RPMI7951 (cell line): ENCODE data around the gene FAF1. TPM values are rescaled to one million over a fixed set of nuclear protein-coding genes. Genes with fewer than 3 reads are reported as not detected.

Experiments used
- DNase-seq: peaks from one replicate; pipeline ENCODE4 v3.0.0-alpha.2; 2012; ENCODE audit warnings: low read depth
- total RNA-seq: library from RNA; depleted of rRNA; stranded (reverse); fragments of >200 nt; shearing (Covaris generic); gene quantifications from 2 replicates; pipeline ENCODE4 v1.2.3, GENCODE V29; 2014

The FAF1 gene
- total RNA-seq, 1 experiment from 2014 or later: 102 TPM

DNA sequence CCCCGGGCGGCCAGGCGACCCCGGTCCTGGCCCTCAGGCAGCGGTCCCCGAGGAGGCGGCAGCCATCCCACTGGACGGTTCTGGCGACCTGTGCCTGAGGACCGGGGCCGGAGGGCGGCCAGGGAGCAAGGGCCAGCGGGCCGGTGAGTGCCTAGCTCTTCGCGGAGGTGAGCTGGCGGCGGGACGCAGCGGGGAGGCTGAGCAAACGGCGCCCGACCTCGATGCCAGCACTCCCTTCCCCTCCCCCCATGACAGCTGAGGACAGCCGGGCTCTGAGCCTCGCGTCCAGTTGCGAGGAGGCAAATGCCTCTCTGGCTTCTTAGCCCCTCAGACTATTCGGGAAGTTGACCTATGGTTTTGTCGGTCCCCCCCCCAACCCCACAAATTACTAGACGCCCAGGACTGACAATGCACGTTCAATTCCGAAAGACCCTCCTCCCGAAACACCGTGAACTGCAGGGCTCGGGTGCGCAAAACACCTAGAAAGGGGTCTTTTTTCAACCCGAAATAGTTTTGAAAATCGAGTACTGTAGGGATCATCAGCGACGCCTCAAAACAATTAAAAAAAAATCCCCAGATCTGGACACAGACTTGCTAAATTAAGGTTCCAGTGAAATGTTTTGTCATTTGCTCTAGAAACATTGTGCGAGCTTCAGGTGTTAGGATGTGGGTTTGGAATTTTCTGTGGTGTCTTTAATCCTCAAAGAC is 18.2 kb upstream of the FAF1 start:
- peak; percentile 78 for DNase-seq

DNA sequence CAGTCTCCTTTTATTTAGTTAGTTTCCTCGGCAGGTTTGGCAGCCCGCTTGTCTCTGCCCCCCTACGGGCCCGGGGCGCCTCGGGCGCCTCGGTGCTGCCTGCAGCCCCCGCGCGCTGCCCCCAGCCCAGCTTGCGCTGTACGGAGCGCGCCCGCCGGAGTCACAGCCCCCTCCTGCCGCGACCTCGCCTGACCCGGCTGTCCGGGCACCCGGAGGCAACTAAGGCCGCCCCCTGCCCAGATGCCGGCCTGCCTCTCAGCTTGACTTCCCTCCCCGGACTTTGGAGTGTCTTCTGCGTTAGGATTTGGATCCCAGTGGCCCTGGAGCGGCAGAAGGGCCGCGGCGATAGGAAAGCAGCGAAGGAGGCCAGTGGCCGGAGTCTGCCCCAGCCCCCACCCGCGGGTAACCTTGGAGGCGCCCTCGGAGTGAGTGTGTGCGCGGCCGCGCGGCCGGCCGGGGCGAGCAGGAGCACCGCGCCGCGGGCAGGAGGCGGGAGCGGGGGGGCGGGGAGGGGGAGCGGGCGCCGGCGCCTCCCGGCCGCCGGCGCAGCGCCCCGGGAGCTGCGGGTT is 17.6 kb upstream of the FAF1 start:
- peak; percentile 78 for DNase-seq

GRCh38 chr1:50976890-50977574 is 17.0 kb upstream of the FAF1 start:
- peak; percentile 79 for DNase-seq

- peak; percentile 36 for DNase-seq
These were observed 16.2 kb upstream of the FAF1 start for GRCh38 chr1:50976111-50976889.

GRCh38 chr1:50975436-50975835 is 15.4 kb upstream of the FAF1 start:
- DNase-seq: no peak

- DNase-seq: no peak
These were observed 14.5 kb upstream of the FAF1 start for GRCh38 chr1:50974618-50974935.

GRCh38 chr1:50973875-50974617 is 14.0 kb upstream of the FAF1 start:
- no peak for DNase-seq

DNA sequence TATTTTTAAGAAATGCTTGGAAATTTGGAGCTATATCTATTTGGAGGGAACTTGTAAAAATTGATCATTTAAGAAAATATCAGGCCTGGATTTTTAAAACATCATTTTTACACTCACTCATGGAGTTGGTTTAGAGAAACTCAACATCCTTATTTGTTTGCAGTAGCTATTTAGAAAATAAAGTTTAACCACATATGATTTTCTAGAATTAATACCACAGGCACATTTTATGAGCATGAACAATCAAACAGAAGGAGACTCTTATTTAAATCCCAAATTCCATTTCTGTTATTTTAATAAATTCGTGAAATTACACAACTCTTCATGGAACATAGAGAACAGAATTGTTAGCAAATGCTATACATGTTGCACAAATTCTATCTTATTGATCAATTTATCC is 13.2 kb upstream of the FAF1 start:
- no peak for DNase-seq

DNA sequence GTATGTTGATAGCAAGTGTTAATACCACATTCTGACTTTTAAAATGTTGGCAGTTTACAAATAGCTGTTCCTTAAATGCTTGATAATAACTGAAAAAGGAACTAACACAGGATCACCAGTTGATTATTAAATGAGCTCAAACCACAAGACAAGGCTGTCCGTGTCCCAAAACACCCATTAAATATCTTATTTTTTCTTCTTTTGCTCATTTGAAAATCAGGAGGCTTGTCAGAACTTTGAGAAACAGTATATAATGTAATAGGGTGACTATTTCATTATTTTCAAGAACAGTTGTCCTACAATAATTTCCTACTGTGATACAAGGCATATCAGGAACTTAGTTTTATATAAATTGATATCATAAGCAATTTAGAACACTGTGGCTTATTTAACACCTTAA is 12.7 kb upstream of the FAF1 start:
- no peak for DNase-seq

- DNase-seq: no peak
These were observed 11.8 kb upstream of the FAF1 start for GRCh38 chr1:50971748-50972305.

DNA sequence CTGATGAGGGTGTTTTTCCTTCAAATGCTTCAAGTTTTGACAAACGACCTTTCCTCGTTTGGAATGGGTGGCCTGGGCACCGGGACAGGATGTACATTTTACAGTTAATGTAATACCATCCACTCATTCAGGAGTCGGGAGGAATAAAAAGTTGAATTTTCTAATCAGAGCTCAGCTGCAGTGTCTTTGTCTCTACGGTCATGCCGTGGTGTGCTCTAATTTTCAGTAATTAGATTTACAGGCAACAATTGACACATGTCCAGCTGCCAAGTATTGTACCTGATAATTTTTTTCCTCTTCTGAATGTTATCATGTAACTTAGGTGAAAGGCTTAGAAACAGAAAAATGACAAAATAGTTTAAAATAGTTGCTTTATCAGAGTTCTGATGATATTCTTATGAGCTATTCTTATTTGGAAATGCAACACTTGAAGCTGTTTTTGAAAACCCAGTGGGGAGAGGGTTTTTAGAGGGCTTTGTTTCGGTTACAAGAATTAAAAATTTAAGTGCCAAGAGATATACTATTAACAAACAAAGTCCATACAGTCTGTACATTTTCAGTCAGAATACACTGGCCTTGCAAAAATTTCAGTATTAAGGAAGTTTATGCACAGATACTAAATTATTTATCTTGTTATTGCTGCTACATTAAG is 11.0 kb upstream of the FAF1 start:
- no peak for DNase-seq

- DNase-seq: no peak
These were observed 10.4 kb upstream of the FAF1 start for GRCh38 chr1:50970509-50970887.

- peak; percentile 89 for DNase-seq
These were observed 9.8 kb upstream of the FAF1 start, which contains the start of gene CDKN2C for GRCh38 chr1:50969611-50970508. Gene CDKN2C, plus strand, starts transcription at chr1:50970245. Its CDS starts 124 bp downstream, at chr1:50970369.

DNA sequence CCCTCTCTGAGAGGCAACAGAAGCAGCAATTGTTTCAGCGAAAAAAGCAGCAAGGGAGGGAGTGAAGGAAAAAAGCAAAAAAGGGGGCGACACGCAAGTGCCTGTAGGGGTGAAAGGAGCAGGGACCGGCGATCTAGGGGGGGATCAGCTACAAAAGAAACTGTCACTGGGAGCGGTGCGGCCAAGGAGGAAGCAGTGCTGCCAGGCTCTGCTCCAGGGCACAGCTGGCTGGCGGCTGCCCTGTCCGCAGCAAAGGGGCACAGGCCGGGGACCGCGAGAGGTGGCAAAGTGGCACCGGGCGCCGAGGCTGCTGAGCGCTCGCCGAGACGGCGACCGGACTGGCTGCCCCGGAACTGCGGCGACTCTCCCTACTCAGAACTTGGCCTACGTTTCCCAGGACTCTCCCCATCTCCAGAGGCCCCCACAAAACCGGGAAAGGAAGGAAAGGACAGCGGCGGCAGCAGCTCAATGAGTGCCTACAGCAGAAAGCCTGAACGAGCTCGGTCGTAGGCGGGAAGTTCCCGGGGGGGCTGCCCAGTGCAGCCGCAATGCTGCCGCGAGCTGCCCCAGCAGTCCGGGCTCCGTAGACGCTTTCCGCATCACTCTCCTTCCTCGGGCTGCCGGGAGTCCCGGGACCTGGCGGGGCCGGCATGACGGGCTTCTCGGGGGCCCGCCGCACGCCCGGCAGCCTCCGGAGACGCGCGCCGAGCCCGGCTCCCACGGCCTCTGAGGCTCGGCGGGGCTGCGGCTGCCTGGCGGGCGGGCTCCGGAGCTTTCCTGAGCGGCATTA is 8.9 kb upstream of the FAF1 start:
- no peak for DNase-seq

DNA sequence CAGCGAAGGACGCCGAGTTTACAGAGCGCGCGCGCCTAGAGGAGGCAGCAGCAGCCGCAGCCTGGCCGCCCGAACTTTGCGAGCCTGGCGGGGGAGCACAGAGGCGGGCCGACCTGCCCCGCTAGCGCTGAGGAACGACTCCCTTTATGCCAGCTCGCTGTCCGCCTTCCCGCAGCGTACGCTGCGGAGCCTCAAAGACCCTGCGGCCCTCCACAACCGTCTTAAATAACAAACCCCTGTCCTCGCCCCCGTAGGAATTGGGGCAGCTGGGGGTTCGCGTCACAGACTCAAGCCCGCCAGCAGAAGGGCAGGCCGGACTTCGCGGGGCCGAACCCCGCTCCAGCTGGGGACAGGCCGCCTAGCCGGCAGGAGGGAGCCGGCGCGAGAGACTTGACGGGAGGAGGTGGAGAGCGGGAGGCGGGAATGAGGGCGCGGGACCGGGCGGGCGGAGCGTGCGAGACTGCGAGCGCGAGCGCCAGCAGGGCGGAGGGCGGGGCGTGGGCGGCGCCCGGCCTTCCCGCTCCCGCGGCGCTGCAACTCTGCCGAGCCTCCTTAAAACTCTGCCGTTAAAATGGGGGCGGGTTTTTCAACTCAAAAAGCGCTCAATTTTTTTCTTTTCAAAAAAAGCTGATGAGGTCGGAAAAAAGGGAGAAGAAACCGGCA is 8.2 kb upstream of the FAF1 start:
- peak; percentile 93 for DNase-seq

- peak; percentile 52 for DNase-seq
These were observed 7.5 kb upstream of the FAF1 start for GRCh38 chr1:50967416-50968157.

DNA sequence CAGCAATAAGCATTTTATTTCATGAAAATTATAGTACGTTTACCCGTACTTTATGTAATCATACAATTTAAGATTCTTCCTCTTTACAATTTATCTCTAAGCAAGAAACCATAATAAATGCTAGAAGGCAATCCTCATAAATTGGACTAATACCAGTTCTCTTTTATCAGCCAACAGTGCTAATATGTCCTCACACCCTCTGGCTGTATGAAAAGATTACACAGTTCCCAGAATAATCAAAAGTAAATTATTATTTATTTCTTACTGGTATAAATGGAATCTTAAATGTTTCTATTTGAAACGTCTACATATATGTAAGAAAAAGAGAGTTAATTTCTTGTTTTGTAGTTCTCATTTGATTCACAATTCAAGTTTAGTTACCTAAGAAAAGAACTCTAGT is 6.9 kb upstream of the FAF1 start:
- DNase-seq: no peak

- DNase-seq: no peak
These were observed 4.8 kb upstream of the FAF1 start for GRCh38 chr1:50964863-50965262.
